Colonic mucosa (tissue), 4 donors: Measurements from ENCODE around the gene RGS12. TPM values are rescaled to one million over a fixed set of nuclear protein-coding genes. Genes with fewer than 3 reads are reported as not detected.

Experiments
- DNase-seq: peaks from one replicate; pipeline ENCODE4 v3.0.0-alpha.2; 2020
- H3K27ac ChIP-seq: fragments of 200-600 bp; one replicate; pipeline ENCODE4 v1.8.0; 2021
- H3K27me3 ChIP-seq: fragments of 200-600 bp; one replicate; pipeline ENCODE4 v1.8.0; 2021
- H3K36me3 ChIP-seq: fragments of 200-600 bp; one replicate; pipeline ENCODE4 v1.8.0; 2021
- H3K4me1 ChIP-seq: fragments of 200-600 bp; one replicate; pipeline ENCODE4 v1.8.0; 2021; ENCODE audit warnings: mild to moderate bottlenecking
- H3K4me3 ChIP-seq: fragments of 200-600 bp; one replicate; pipeline ENCODE4 v1.8.0; 2021
- H3K9ac ChIP-seq, 2 donors: one replicate each; pipeline ENCODE4 v1.7.0; 2013; ENCODE audit warnings: control low read depth in 2 of 2, low read depth in 2 of 2, low read length in 2 of 2
- H3K9me3 ChIP-seq: fragments of 200-600 bp; one replicate; pipeline ENCODE4 v1.8.0; 2021
- CTCF ChIP-seq: fragments of 200-600 bp; IDR thresholded peaks from one replicate; pipeline ENCODE4 v1.8.0; 2022; ENCODE audit warnings: antibody characterized with exemption, mild to moderate bottlenecking
- intact Hi-C: fragments of 100-400 bp; cut with DNase I; formaldehyde crosslinking; loops from one replicate; pipeline ENCODE4 v1.14.1; 2022
- total RNA-seq, 2 donors: library from RNA; stranded (reverse); fragmentation: NEBNext Ultra II Directional in 1 of 2; extraction: Animal tissue kit (Norgen Biotek cat#: 25700) in 1 of 2; gene quantifications; one replicate each; pipeline ENCODE4 v1.2.1, GENCODE V29; 2021
- donor health status: healthy.
- donor health status: DM: no; HTN: no; CAD: no.
- donor health status: DM: no; HTN: no; CAD: no.

RGS12 gene
- total RNA-seq, 2 donors from 2014 or later = 18.0 to 25.7 TPM

GRCh38 chr4:3321295-3321889 lies 28.6 kb downstream of the RGS12 start:
- no peak for TF ChIP-seq CTCF
- H3K27ac ChIP-seq = no peak overlapping the region
- H3K4me1 ChIP-seq = no peaks in the 10 kb centered on the region
- intact Hi-C loops = no loop called here
- no peak overlapping the region for H3K4me3 ChIP-seq
- no peak overlapping the region for H3K9ac ChIP-seq
- H3K27me3 ChIP-seq = no peaks in the 10 kb centered on the region
- H3K36me3 ChIP-seq = no peaks in the 10 kb centered on the region
- peak; percentile 17 for DNase-seq
- H3K9me3 ChIP-seq = no peaks in the 10 kb centered on the region

- TF ChIP-seq CTCF = no peak
- no peaks in the 10 kb centered on the region for H3K27me3 ChIP-seq
- DNase-seq = peak; percentile 15
- no peak overlapping the region for H3K27ac ChIP-seq
- H3K9me3 ChIP-seq = no peaks in the 10 kb centered on the region
- no peaks in the 10 kb centered on the region for H3K4me1 ChIP-seq
- no peaks in the 10 kb centered on the region for H3K36me3 ChIP-seq
- intact Hi-C loops = no loop called here
- H3K4me3 ChIP-seq = no peak overlapping the region
- no peak overlapping the region for H3K9ac ChIP-seq
Observed at GRCh38 chr4:3322059-3322550, 29.3 kb downstream of the RGS12 start.

- H3K27ac ChIP-seq = no peak overlapping the region
- no peaks in the 10 kb centered on the region for H3K9me3 ChIP-seq
- DNase-seq = peak; percentile 12
- H3K9ac ChIP-seq = no peak overlapping the region
- no peak for TF ChIP-seq CTCF
- H3K4me1 ChIP-seq = no peaks in the 10 kb centered on the region
- no peaks in the 10 kb centered on the region for H3K36me3 ChIP-seq
- intact Hi-C loops = no loop called here
- no peaks in the 10 kb centered on the region for H3K27me3 ChIP-seq
- H3K4me3 ChIP-seq = no peak overlapping the region
Observed at GRCh38 chr4:3323071-3323481, 30.3 kb downstream of the RGS12 start.

- H3K27me3 ChIP-seq = no peaks in the 10 kb centered on the region
Observed at GRCh38 chr4:3324093-3324815, 31.4 kb downstream of the RGS12 start.

More at GRCh38 chr4:3324093-3324815, 31.4 kb downstream of the RGS12 start:
- Histone ChIP-seq H3K4me3 (no peak overlapping the region), H3K27ac (no peak overlapping the region), H3K9ac (no peak overlapping the region), H3K36me3 (no peaks in the 10 kb centered on the region), H3K4me1 (no peaks in the 10 kb centered on the region), H3K9me3 (no peaks in the 10 kb centered on the region)
- no peak for TF ChIP-seq CTCF
- DNase-seq = peak; percentile 16
- intact Hi-C loops = no loop called here
